Muscle of leg (tissue), 11 donors: ENCODE measurements around the gene ATXN2. TPM values are rescaled to one million over a fixed set of nuclear protein-coding genes. Genes with fewer than 3 reads are reported as not detected.
A peak's percentile ranks its signal among the peaks of the same experiment; 100 is the strongest.
"Not testable (repeated sequence)": the region's sequence is repeated elsewhere in the genome, so short reads cannot be mapped to it uniquely, and the experiment has no call there.

Experiments
- DNase-seq: peaks from one replicate; pipeline ENCODE4 v3.0.0; 2013
- H3K27ac ChIP-seq: one replicate; pipeline ENCODE4 v1.5.1; 2013; ENCODE audit warnings: mild to moderate bottlenecking, low read length, control low read depth
- H3K27me3 ChIP-seq: one replicate; pipeline ENCODE4 v1.6.1; 2013; ENCODE audit warnings: low read length; ENCODE audit not compliant: control insufficient read depth, insufficient read depth
- H3K36me3 ChIP-seq: one replicate; pipeline ENCODE4 v1.6.1; 2013; ENCODE audit warnings: low read length; ENCODE audit not compliant: control insufficient read depth, insufficient read depth
- H3K4me1 ChIP-seq: one replicate; pipeline ENCODE4 v1.6.1; 2013; ENCODE audit warnings: low read length; ENCODE audit not compliant: control insufficient read depth, insufficient read depth
- H3K4me3 ChIP-seq: one replicate; pipeline ENCODE4 v1.5.1; 2013; ENCODE audit warnings: low read length, control low read depth
- H3K9me3 ChIP-seq: replicated peaks from 2 replicates; pipeline ENCODE4 v1.6.1; 2013; ENCODE audit warnings: low read depth, low read length; ENCODE audit not compliant: control insufficient read depth
- WGBS: methylation state at CpG from one replicate; pipeline ENCODE4 v1.1.5; 2013; ENCODE audit warnings: missing lambda C conversion rate; ENCODE audit not compliant: insufficient coverage; 5-methylcytosine and 5-hydroxymethylcytosine counted together
- polyA plus RNA-seq, 8 donors: library from polyadenylated mRNA; unstranded; fragments of 120-200 nt; gene quantifications; one replicate each; pipeline versions ENCODE4 v1.2.1 to v1.2.3, GENCODE V29; 2013; ENCODE audit warnings: inconsistent platforms in 1 of 8, low replicate concordance in 1 of 8; ENCODE audit not compliant: insufficient read length in 8 of 8, insufficient read depth in 1 of 8
- total RNA-seq: library from RNA; stranded (reverse); fragments of 120-200 nt; gene quantifications from one replicate; pipeline ENCODE4 v1.2.4, GENCODE V29; 2013

ATXN2 gene
- total and polyA plus RNA-seq, 9 donors: 32.3 to 60.2 (median 50.0) TPM

DNA sequence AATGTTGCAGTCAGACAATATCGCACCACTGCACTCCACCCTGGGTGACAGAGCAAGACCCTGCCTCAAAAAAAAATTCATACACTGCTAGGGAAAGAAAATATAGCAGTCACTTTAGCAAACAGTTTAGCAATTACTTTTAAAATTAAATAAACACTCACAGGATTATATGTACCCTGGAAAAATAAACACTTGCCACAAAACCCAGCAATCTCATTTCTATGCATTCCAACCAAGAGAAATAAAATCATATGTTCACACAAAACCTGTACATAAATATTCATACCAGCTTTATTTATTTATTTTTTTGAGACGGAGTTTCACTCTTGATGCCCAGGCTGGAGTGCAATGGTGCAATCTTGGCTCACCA, 20.2 kb downstream of the ATXN2 start:
- no peak overlapping the region for H3K4me3 ChIP-seq
- no peaks in the 10 kb centered on the region for H3K9me3 ChIP-seq
- no peak overlapping the region for H3K27ac ChIP-seq
- DNase-seq: no peak
- no CpG with 5 or more reads among the region's 2 CpGs for WGBS
- no peaks in the 10 kb centered on the region for H3K4me1 ChIP-seq
- peaks cover 4% of the 10 kb centered on the region for H3K36me3 ChIP-seq
- no peaks in the 10 kb centered on the region for H3K27me3 ChIP-seq

GRCh38 chr12:111578276-111578970, 20.7 kb downstream of the ATXN2 start:
- DNase-seq: no peak
- Histone ChIP-seq H3K4me3 (no peak overlapping the region), H3K4me1 (no peaks in the 10 kb centered on the region), H3K27me3 (no peaks in the 10 kb centered on the region), H3K27ac (no peak overlapping the region), H3K36me3 (peaks cover 4% of the 10 kb centered on the region), H3K9me3 (no peaks in the 10 kb centered on the region)
- no CpG with 5 or more reads among the region's 4 CpGs for WGBS

- Histone ChIP-seq H3K9me3 (no peaks in the 10 kb centered on the region), H3K4me3 (no peak overlapping the region), H3K4me1 (no peaks in the 10 kb centered on the region), H3K27me3 (no peaks in the 10 kb centered on the region), H3K27ac (no peak overlapping the region), H3K36me3 (peaks cover 7% of the 10 kb centered on the region)
- no CpG with 5 or more reads among the region's 7 CpGs for WGBS
- DNase-seq: no peak
Observed at GRCh38 chr12:111574797-111575443, 24.2 kb downstream of the ATXN2 start.

DNA sequence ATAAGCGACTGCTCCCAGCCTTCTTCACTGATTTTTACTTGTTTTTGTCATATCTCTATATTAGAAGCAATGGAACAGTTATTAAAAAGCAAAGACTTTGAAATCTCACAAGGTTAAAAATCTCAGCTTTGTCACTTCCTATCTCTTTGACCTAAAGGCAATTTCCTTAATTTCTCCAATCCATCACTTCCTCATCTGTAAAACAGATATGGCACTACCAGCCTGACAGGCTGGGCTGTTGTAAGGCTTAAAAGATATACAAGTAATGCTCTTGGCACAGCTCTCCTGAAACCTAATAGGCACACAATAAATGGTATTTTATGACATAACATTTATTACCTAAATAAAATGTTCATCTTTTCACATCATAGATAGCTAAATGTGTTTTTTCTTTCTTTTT, 25.6 kb downstream of the ATXN2 start:
- Histone ChIP-seq H3K4me1 (no peaks in the 10 kb centered on the region), H3K27ac (no peak overlapping the region), H3K9me3 (no peaks in the 10 kb centered on the region), H3K4me3 (no peak overlapping the region), H3K27me3 (no peaks in the 10 kb centered on the region), H3K36me3 (peaks cover 7% of the 10 kb centered on the region)
- WGBS: no CpG with 5 or more reads among the region's 1 CpG
- no peak for DNase-seq

DNA sequence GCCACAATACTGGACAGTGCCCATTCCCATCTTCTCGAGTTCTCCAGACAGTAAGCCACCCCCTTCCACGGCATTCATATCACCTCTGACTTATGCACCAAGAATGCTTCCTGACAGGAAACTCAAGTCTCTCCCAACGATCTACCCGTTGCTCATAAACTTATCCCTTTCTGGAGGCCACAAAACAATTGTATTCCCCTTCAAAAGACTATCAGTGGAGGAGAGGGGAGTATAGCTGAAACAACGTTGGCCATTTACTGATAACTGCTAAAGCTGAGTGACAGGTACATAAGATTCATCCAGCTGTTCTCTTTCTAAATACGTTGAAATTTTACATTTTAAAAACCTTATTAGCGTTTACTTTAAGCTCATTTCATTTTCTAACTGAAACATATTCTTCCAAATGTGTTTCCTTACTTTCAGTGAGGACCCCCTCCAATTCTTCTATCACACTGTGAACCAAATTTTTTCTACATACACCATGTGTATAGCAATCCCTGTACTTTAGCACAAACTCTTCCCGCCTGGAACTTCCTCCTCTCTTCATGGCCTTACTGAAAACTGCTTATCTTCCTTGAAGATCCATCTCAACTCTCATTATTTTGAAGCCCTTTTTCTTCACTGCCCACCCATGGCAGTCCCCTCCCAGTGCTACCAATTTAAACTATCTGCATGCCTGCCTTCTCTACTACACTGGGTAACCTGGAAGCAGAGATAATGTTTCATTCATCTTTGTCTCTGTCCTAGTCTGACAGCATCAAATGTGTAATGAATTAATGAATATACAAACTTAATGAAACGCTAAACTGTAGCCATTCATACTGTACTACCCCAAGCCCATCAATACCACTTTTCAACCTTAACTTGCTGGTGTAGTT, 28.8 kb downstream of the ATXN2 start:
- Histone ChIP-seq H3K27me3 (no peaks in the 10 kb centered on the region), H3K4me3 (no peak overlapping the region), H3K4me1 (no peaks in the 10 kb centered on the region), H3K27ac (no peak overlapping the region), H3K36me3 (peaks cover 6% of the 10 kb centered on the region), H3K9me3 (no peaks in the 10 kb centered on the region)
- DNase-seq: no peak
- 72% methylated on average over 4 of the region's 9 CpGs for WGBS

- H3K36me3 ChIP-seq: peaks cover 3% of the 10 kb centered on the region
- H3K4me3 ChIP-seq: no peak overlapping the region
- no peaks in the 10 kb centered on the region for H3K27me3 ChIP-seq
- no peaks in the 10 kb centered on the region for H3K4me1 ChIP-seq
- no peak for DNase-seq
- 79% methylated on average over 2 of the region's 6 CpGs for WGBS
- H3K27ac ChIP-seq: no peak overlapping the region
- no peaks in the 10 kb centered on the region for H3K9me3 ChIP-seq
Observed at GRCh38 chr12:111569363-111570083, 29.6 kb downstream of the ATXN2 start.

DNA sequence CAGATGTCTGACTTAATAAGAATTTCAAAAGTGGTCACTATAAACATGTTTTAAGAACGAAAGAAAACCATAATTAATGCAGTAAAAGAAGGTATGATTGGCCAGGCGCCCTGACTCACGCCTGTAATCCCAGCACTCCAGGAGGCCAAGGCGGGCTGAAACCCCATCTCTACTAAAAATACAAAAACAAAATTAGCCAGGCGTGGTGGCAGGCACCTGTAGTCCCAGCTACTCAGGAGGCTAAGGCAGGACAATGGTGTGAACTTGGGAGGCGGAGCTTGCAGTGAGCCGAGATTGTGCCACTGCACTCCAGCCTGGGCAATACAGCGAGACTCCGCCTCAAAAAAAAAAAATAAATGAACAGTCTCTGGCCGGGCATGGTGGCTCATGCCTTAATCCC, 38.3 kb downstream of the ATXN2 start:
- not testable (repeated sequence) for H3K27ac ChIP-seq, H3K36me3 ChIP-seq, H3K9me3 ChIP-seq, H3K4me1 ChIP-seq, DNase-seq, H3K27me3 ChIP-seq, H3K4me3 ChIP-seq
- WGBS: 85% methylated on average over 6 of the region's 10 CpGs

DNA sequence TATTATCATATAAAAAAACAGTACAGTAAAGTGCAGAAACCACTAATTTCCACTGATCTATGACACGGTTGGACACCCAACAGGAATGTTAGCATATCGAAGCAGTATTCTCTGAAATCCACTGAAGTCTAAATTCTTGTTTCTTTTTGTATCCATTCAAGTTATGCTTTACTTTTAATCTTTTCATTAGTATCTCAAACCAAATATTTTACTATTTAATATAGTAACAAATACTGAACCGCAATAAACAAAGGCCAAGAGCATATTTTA, 41.1 kb downstream of the ATXN2 start:
- Histone ChIP-seq H3K9me3 (no peaks in the 10 kb centered on the region), H3K4me3 (no peak overlapping the region), H3K27me3 (no peaks in the 10 kb centered on the region), H3K36me3 (no peaks in the 10 kb centered on the region), H3K4me1 (no peaks in the 10 kb centered on the region), H3K27ac (no peak overlapping the region)
- no peak for DNase-seq
- WGBS: no CpG with 5 or more reads among the region's 3 CpGs

DNA sequence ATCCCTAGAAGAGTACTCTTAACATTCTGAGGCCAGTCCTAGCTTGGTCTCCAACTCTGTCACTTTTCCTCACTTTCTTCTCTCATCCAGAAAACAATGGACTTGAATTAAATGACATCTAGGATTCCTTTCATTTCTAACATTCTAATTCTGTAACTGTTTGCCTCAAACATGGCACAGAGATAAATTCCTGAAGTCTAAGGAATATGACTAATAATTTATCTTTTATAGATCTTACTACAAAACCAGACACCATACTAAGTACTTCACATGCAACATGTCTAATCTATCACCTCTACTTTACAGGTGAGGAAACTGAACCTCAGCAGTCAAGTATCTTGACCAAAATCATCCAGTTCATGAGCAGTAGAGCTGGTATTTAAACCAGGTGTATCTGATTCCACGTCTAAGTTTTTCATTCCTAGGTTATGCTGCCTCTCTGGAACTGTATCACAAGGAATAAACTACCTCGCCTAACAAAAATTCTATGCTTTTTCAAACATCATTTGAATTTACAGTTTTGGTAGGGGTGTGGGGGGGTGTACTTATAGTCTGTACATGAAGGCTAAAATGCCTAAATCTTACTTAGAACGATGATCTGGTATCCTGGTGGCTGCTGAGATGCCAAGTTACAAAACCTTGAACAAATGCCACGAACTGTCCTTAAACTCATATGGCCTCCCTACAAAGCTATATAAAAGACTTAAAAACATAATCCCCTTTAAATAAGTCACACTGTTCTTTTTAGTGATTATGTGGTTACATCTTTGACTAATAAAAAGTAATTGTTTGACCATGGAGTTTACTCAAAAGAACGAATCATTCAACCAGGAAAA, 41.6 kb downstream of the ATXN2 start:
- Histone ChIP-seq H3K4me3 (no peak overlapping the region), H3K27me3 (no peaks in the 10 kb centered on the region), H3K4me1 (no peaks in the 10 kb centered on the region), H3K36me3 (no peaks in the 10 kb centered on the region), H3K9me3 (no peaks in the 10 kb centered on the region), H3K27ac (no peak overlapping the region)
- no CpG with 5 or more reads among the region's 5 CpGs for WGBS
- DNase-seq: peak; percentile 5
